GM18511 (cell line): ENCODE results near the gene TPCN2.
"Not testable (repeated sequence)": the region's sequence is repeated elsewhere in the genome, so short reads cannot be mapped to it uniquely, and the experiment has no call there.

ENCODE experiments used
- ATAC-seq: cut with Tn5 transposase; IDR thresholded peaks from one replicate; pipeline ENCODE4 v1.9.1; 2021; ENCODE audit warnings: mild to moderate bottlenecking, moderate library complexity; ENCODE audit not compliant: unreplicated experiment

The TPCN2 gene

DNA sequence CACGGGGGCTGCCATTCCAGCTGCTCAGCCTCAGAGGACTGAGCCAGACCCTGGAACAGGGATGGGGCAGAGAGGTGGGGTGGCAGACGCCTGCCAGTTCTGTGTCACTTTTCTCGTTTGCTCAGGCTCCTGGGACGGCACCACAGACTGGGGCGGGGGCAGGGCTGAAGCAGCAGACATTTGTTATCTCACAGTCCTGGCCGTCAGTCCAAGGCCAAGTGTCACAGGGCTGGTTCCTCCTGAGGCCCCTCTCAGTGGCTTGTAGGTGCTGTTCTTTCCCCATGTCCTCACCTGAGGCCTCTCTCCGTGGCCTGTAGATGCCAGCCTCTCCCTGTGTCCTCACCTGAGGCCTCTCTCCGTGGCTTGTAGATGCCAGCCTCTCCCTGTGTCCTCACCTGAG lies 24.7 kb downstream of the TPCN2 start:
- ATAC-seq: no peak

DNA sequence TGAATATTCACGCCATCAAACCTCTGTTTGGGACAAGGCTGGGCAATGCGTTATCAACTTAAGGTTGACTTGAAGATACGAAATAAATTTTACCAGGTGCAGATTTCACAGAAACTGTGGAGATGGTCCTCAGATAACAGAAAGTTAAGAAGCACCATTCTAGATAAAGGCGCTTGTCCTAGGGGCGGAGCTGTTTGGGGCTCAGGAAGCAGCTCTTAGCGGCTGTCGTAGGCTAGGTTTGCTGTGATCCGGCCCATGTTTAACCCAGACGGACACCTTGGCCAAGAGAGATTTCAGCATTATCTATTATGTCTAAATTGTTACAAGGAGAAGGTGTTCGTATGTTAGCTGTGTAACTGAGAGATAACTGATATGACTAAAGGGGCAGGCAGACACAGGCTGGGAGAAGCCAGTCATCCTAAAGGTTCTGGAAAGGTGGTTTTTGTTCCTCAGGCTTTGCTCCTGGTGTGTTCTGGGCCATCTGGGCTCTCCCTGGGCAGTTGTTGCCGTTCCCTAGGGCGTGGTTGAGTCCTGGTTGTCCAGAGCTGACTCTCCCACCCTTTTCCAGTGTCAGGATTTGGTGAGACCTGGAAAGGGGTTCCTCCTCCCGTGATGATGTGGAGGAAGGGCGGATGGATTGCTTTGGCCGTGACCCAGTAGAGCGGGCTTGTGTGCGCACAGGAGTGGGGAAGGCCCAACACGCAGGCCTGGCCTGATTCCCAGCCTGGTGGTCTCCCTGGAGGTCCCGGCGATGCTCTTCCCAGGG lies 25.8 kb downstream of the TPCN2 start:
- no peak for ATAC-seq

DNA sequence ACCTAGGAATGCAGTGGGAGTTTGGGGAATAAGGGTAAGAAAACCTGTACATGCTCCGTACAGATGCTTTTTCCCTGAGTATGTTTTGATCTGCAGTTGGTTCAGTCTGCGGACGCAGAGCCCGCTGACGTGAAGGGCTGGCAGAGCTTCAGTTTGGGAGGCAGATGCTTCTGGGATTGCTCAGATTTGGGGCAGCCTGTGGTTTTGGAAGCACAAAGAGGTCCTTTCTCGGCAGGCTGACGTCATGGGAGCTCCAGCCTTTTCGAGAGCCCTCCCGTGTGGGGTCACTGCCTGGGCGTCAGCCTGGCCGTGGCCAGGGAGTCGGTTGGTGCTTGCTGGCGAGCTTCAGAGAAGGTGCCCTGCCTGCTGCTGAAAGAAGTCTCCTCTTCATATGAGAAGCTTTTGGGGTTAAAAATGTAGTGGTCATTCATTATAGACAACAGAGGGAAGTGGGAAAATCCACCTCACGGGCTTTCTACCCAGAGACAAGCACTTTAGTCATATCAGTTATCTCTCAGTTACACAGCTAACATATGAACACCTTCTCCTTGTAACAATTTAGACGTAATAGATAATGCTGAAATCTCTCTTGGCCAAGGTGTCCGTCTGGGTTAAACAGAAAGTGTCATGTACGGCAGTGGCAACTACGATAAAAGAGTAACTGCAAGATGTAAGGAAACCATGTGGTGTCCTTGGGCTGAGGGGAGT lies 26.8 kb downstream of the TPCN2 start:
- no peak for ATAC-seq

DNA sequence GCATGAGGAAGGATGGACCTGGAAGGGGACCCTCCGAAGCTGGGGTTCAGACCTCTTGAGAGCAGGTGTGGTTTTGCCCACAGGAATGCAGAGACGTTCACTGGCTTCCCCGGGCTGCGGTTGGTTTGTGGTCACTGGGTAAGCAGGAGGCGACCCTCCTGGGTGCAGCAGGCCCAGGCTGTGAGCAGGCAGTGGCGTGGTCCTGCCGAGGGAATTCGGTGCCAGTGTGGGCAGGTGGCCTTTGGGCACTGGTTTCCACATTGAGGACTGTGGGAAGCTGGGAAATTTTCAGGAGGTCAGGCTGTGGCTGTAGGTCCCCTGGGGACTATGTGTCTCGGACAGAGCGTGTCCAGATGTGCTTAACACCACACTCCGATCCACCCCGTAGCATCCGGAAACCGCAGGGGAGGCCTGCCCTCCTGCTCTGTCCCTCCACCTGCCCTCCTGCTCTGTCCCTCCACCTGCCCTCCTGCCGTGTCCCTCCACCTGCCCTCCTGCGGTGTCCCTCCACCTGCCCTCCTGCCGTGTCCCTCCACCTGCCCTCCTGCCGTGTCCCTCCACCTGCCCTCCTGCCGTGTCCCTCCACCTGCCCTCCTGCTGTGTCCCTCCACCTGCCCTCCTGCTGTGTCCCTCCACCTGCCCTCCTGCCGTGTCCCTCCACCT lies 27.5 kb downstream of the TPCN2 start:
- ATAC-seq: no peak

DNA sequence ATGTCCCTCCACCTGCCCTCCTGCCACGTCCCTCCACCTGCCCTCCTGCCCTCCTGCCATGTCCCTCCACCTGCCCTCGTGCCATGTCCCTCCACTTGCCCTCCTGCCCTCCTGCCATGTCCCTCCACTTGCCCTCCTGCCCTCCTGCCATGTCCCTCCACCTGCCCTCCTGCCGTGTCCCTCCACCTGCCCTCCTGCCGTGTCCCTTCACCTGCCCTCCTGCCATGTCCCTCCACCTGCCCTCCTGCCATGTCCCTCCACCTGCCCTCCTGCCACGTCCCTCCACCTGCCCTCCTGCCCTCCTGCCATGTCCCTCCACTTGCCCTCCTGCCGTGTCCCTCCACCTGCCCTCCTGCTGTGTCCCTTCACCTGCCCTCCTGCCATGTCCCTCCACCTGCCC lies 28.2 kb downstream of the TPCN2 start:
- not testable (repeated sequence) for ATAC-seq

DNA sequence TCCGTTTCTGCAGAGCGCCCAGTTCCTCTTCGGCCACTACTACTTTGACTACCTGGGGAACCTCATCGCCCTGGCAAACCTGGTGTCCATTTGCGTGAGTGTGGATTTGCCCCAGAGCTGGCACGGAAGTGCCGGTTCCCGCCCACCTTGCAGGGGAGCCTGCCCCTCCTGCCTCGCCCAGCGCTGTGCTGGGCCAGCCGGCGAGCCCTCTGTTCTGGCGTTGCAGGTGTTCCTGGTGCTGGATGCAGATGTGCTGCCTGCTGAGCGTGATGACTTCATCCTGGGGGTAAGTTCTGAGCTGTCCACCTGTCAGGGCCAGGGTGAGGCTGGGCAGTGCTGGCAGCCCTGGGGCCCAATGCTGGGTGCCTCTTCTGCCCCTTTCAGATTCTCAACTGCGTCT lies 29.8 kb downstream of the TPCN2 start:
- no peak for ATAC-seq

DNA sequence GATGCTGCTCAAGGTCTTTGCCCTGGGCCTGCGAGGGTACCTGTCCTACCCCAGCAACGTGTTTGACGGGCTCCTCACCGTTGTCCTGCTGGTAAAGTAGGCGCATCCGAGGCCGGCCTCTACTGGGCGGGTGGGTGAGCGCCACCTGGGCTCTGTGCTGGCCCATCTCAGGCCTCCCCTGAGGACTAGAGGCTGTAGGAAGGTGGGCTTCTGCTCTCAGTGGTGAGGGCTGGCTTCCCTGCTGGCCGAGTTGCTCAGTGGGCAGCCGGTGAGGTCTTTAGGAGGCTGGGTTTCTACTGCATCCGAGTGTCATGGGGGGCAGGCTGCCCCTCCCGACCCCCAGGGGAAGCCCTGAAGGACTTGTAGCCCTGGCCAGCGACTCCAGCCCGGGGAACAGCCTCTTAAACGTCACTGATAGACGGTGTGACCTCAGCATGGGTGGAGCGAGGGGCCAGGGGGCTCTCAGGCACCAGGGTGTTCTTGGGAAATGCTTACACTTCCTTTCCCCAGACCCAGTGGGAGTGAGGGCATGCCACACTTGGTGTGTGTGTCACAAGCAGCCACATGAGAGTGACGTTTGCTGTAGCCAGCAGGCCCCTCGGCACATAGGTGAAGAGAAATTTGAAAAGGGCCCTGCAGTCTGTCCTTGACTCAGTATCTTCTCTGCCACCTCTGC lies 30.3 kb downstream of the TPCN2 start:
- ATAC-seq: no peak

DNA sequence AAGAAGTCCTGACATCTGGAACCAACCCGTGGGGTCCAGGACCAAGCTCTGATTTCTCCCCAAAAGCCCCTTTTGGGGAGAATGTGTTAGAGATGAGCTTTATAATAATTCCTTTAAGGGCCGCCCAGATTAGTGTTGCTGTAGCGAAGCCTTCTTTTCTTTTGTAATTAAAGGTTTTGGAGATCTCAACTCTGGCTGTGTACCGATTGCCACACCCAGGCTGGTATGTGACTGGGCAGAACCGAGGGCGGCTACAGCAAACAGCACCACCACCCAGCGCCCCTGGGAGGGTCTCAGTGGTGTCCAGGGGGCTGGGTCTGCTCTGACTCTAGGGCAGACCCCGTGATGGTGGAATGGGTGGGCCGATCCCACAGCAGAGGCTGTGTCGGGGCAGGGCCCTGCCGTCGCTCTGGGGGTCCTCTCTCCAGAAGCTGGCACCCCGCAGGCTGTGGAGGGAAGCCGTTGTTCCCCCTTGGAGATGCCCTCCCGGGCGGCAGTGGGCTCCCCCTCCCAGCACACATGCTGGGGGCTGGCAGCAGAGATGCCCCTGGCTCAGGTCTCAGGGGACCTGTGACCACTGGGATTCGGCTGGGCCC lies 31.0 kb downstream of the TPCN2 start:
- ATAC-seq: no peak

DNA sequence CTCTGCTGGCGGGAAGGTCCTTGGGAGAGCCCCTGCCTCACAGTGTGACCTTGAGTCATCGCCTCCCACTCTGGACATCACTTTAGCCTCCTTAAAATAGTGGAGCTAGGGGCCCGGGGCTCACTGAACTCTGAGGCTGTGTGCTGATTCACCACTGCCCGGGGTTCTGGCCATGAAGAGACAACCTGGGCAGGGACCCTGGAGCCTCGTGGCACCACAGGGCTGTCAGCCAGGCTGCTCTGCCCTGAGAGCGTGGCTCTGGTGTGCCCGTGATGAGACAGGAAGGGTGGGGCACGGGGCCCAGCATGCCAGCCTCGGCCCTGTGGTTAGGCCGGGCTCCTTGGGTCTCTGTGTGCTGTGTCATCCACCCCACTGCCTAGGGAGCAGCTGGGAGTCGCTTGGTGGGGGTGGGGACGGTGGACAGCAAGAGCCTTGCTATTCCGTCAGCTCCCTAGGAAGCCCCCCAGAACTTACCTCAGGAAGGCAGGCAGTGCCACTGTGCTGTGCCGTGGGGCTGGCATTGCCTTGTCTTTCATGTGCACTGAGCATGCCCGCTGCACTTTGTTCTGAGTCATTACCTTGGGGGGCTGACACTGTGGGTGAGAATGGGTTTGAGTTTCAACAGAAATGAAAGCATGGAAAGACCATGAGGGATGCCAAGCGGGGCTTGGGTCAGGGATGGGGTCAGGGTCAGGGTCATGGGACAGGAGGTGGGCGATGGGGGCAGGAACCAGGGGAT lies 31.7 kb downstream of the TPCN2 start:
- ATAC-seq: no peak

DNA sequence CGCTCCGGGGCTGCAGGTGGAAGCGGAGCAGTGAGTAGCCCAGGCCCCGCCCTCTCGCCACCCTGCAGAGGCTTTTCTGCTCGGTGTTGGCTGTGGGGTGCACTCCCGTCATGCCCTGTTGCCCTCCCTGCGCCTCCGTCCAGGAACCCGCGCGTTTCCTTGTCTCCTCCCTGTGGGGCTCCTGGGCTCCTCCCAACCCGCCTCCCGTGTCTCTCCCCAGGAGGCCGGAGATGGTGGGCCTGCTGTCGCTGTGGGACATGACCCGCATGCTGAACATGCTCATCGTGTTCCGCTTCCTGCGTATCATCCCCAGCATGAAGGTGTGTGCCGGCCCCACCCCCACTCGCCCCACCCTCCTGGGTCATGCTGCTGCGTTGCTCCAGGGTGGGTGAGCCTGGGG lies 32.4 kb downstream of the TPCN2 start:
- ATAC-seq: no peak

DNA sequence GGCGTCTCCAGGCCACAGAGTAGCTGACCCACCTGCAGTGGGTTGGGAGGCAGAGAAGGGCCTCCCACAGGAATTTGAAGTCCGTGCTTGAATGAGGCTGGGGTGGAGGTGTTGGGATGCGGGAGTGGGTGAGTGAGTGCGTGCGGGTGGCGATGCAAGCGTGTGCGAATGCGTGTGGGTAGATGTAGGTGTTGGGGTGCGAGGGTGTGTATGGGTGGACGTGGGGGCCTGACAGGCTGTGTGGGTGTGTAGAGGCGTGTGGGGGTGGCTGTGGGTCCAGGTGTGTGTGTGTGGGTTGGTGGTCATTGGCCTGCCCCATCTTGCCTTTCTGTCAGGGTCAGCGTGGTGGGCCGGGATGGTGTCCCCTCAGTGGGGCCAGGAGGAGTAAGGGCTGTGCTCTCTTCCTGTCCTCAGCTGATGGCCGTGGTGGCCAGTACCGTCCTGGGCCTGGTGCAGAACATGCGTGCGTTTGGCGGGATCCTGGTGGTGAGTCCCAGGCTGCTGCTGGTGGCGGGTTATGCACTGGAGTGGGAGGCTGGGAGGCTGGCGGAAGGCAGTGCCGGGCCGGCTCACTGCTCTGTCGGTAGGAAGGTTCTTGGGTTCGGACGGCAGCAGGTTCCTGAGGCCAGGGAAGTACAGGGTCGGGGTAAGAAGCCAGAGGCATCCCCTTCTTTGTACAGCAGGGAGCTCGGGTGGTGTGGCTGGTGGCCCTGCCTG lies 35.0 kb downstream of the TPCN2 start:
- no peak for ATAC-seq

DNA sequence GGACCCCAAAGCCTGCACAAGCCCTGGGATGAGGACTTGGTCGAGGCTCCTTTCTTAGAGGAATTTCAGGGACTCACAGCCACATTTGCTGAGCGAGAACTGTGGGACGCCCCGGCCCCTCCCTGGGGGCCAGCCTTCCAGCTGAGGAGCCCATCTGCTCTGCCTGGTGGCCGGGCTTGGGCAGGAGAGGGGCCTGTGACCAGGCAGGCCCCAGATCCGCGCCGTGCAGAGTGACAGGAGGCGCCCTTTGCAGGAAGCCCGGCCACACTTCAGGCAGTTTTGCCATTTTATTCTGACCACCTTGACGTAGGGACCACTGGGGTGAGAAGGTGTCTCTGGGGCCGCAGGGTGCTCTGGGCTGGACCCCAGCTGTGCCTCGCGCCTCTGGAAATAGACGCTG lies 35.6 kb downstream of the TPCN2 start:
- no peak for ATAC-seq

DNA sequence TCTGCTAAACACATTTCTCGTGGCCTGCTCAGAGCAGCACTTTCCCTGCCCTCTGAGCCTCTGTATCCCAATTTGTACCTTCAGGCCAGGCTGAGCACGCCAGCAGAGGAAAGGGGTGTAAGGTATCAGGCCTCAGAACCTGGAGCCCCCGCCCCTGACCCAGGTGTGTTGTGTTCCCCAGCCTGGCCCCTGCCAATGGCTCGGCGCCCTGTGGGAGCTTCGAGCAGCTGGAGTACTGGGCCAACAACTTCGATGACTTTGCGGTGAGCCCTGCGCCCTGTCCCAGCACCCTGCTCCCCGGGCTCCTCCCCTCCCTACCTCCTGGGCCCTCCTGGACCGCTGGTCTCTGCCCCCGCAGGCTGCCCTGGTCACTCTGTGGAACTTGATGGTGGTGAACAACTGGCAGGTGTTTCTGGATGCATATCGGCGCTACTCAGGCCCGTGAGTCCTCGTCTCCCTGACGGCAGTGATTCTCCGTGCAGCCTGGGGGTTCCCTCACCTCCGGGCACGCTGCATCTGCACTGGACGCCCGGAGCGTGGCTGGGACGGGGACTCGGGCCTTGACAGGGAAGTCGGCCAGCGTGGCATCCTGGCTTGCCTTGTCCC lies 36.9 kb downstream of the TPCN2 start:
- ATAC-seq: no peak

DNA sequence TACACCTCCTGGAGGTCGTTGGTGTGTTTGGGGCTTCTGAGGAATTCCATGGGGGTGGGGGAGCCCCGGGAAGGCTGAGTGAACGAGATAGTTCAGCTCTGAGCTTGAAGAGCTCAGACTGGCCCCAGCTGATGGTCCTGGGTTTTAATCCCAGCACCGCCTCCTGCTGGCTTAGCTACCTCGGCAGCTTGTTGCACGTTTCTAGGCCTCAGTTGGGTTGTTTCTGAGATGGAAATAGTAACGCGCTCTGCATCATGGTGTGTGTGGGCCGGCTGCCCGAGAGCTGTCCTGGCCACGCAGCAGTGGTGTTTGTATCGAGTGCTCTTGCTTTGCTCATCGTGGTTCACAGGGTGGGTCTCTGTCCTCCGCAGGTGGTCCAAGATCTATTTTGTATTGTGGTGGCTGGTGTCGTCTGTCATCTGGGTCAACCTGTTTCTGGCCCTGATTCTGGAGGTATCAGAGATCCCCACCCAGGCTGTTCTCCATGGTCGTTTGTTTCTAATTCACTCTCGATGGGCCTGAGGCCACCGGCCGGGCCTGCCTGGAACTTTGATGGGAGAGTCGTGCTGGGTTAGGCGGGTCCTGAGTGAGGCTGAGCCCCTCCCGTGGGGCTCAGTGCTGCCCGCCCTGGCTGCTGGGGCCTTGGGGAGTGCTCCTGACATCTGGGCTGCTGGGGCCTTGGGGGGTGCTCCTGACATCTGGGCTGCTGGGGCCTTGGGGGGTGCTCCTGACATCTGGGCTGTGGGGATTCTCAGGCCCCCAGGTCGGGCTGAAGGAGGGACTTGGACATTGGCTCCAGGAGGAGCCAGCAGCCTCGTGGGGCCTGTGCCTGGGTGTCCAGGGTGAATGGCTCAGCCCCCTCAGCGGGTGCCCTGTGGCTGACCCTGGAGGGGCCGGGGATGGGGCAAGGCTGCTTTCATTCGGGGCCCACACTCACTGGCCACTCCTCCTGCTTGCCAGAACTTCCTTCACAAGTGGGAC lies 37.7 kb downstream of the TPCN2 start:
- no peak for ATAC-seq

DNA sequence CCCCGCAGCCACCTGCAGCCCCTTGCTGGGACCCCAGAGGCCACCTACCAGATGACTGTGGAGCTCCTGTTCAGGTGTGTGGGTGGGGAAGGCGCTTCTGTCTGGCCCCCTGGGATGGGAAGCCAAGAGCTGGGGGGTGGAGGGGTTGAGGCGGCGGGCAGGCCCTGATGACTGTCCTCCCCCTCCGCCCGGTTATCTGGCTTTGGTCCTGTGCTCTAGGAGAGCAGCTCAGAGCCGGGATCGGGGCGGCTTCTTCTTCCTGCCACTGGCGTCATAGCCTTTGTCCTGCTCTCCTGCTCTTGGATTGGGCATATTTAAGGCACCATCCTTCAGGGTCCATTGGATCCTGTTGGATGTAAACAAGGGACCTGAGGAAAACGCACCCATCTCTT lies 38.4 kb downstream of the TPCN2 start:
- no peak for ATAC-seq

DNA sequence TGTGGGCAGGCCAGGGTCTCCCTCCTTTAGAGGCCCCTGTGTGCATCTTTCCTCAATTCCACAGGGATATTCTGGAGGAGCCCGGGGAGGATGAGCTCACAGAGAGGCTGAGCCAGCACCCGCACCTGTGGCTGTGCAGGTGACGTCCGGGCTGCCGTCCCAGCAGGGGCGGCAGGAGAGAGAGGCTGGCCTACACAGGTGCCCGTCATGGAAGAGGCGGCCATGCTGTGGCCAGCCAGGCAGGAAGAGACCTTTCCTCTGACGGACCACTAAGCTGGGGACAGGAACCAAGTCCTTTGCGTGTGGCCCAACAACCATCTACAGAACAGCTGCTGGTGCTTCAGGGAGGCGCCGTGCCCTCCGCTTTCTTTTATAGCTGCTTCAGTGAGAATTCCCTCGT lies 39.1 kb downstream of the TPCN2 start:
- ATAC-seq: no peak

DNA sequence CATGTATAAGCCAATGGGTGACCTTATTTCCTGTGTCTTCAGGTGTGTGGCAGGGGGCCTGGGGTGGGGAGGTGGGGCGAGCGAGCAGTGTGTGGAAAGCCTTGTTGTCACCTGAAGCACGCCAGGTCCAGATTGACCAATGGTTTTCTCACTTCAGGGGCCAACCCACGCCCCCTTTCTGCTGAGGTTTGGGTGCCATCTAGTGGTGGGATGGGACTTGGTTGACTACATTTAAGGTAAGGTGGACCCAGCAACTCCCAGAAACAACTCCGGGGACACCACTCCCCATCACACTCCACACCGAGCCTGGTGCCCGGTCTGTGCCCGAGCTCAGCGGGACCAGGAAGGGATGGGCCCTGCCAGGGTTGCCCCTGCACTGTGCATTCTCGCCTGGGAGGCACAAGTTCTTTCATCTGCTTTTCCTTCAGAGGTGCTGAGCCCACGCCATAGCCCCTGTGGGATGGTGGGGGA lies 40.0 kb downstream of the TPCN2 start:
- ATAC-seq: no peak

DNA sequence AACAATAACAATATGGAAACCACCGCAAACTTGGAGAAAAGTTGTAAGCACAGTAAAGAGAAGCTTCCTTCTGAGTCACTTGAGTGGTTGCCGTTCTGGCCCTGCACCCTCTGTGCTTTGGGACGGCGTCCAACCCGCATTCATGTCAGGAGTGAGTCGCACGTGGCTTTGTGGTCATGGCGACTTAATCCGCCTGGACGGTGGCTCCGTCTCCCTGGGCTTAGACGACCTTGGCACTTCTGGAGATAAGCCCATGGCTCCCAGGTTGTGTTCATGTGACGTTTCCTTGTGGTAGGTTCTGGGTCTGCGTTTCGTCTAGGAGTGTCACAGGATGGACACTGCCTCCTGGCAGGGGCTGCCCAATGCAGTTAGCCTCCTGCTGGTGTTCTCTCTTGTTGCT lies 40.5 kb downstream of the TPCN2 start:
- ATAC-seq: no peak
